HL-60 (cell line): ENCODE measurements around the gene CDC5L.

Source experiments
- DNase-seq, 2 experiments: peaks; one replicate each; pipeline ENCODE4 v3.0.0-alpha.2; 2010 to 2020; ENCODE audit warnings: low read depth in 1 of 2, low spot score in 1 of 2
- H3K27ac ChIP-seq: fragments of 250-450 bp; sonication (Bioruptor Pico); replicated peaks from 2 replicates; pipeline ENCODE4 v1.5.1; 2020; ENCODE audit warnings: mild to moderate bottlenecking, moderate library complexity
- H3K27me3 ChIP-seq: fragments of 250-450 bp; sonication (Bioruptor Pico); 2 replicates; pipeline ENCODE4 v1.5.1; 2021; ENCODE audit warnings: mild to moderate bottlenecking, moderate library complexity; ENCODE audit not compliant: insufficient read depth, poor library complexity, severe bottlenecking
- H3K4me3 ChIP-seq: replicated peaks from 2 replicates; pipeline ENCODE4 v1.5.1; 2011; ENCODE audit warnings: mild to moderate bottlenecking, control low read depth, low read length; ENCODE audit not compliant: insufficient read depth
- GABPA ChIP-seq: IDR thresholded peaks from 2 replicates; pipeline ENCODE4 v1.6.1; 2012; ENCODE audit warnings: low read depth
- POLR2AphosphoS5 ChIP-seq: IDR thresholded peaks from 2 replicates; pipeline ENCODE4 v1.6.1; 2012; ENCODE audit warnings: low read depth
- SPI1 ChIP-seq: IDR thresholded peaks from 2 replicates; pipeline ENCODE4 v1.6.1; 2012; ENCODE audit warnings: low read depth, mild to moderate bottlenecking, borderline replicate concordance
- TF ChIP-seq, protein P1 (sequence below): IDR thresholded peaks from 2 replicates; pipeline ENCODE4 v1.6.1; 2012; ENCODE audit warnings: low read depth; ENCODE audit not compliant: insufficient replicate concordance
- TF ChIP-seq, protein P2 (sequence below): IDR thresholded peaks from one replicate; pipeline ENCODE4 v1.5.1; 2011; ENCODE audit warnings: low read length, control low read depth, inconsistent platforms; ENCODE audit not compliant: insufficient read depth

CDC5L gene

DNA sequence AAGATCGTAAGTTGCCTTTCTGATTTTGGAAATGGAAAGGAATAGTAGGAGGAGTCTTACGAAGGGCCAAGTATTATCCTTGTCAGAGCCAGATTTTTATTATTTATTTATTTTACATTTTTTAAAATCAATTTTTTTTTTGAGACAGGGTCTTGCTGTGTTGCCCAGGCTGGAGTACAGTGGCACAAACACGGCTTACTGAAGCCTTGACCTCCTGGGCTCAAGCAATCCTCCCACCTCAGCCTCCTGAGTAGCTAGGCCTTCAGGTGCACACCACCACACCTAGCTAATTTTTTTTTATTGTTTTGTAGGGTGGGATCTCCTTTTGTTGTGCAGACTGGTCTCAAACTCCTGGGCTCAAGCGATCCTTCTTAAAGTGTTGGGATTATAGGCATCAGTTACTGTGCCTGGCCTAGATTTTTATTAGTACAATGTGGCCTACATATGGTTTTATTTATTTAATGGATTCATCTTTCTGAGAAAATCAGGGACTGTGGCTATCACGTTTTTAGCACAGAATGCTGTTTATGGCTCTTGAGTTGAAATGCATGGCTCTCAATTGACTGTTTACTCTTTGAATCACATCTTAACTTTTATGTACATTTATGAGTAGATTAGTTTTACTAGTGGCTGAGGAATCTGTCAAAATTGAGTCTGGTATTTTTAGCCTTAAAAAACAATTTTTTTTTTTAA lies 16.7 kb downstream of the CDC5L start:
- no peaks in the 10 kb centered on the region for H3K27me3 ChIP-seq

DNA sequence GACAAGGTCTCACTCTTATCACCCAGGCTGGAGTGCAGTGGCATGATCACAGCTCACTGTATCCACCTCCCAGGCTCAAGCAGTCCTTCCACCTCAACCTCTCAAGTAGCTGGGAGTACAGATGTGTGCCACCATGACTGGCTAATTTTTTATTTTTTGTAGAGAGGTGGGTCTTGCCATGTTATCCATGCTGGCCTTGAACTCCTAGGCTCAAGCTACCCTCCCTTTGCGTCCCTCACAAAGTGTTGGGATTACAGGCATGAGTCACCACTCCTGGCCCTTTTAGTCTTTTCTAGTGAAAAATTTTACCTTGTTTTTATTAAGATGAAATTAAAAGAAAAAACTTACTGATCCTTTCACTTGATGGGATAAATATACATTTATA lies 17.2 kb downstream of the CDC5L start:
- TF ChIP-seq, protein P1, sequence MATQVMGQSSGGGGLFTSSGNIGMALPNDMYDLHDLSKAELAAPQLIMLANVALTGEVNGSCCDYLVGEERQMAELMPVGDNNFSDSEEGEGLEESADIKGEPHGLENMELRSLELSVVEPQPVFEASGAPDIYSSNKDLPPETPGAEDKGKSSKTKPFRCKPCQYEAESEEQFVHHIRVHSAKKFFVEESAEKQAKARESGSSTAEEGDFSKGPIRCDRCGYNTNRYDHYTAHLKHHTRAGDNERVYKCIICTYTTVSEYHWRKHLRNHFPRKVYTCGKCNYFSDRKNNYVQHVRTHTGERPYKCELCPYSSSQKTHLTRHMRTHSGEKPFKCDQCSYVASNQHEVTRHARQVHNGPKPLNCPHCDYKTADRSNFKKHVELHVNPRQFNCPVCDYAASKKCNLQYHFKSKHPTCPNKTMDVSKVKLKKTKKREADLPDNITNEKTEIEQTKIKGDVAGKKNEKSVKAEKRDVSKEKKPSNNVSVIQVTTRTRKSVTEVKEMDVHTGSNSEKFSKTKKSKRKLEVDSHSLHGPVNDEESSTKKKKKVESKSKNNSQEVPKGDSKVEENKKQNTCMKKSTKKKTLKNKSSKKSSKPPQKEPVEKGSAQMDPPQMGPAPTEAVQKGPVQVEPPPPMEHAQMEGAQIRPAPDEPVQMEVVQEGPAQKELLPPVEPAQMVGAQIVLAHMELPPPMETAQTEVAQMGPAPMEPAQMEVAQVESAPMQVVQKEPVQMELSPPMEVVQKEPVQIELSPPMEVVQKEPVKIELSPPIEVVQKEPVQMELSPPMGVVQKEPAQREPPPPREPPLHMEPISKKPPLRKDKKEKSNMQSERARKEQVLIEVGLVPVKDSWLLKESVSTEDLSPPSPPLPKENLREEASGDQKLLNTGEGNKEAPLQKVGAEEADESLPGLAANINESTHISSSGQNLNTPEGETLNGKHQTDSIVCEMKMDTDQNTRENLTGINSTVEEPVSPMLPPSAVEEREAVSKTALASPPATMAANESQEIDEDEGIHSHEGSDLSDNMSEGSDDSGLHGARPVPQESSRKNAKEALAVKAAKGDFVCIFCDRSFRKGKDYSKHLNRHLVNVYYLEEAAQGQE = no peak
- no peak for TF ChIP-seq SPI1
- TF ChIP-seq, protein P2, sequence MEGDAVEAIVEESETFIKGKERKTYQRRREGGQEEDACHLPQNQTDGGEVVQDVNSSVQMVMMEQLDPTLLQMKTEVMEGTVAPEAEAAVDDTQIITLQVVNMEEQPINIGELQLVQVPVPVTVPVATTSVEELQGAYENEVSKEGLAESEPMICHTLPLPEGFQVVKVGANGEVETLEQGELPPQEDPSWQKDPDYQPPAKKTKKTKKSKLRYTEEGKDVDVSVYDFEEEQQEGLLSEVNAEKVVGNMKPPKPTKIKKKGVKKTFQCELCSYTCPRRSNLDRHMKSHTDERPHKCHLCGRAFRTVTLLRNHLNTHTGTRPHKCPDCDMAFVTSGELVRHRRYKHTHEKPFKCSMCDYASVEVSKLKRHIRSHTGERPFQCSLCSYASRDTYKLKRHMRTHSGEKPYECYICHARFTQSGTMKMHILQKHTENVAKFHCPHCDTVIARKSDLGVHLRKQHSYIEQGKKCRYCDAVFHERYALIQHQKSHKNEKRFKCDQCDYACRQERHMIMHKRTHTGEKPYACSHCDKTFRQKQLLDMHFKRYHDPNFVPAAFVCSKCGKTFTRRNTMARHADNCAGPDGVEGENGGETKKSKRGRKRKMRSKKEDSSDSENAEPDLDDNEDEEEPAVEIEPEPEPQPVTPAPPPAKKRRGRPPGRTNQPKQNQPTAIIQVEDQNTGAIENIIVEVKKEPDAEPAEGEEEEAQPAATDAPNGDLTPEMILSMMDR = no peak
- Histone ChIP-seq H3K27me3 (no peaks in the 10 kb centered on the region), H3K4me3 (no peak overlapping the region), H3K27ac (no peak overlapping the region)
- DNase-seq = no peak

More for the DNA sequence above, 16.7 kb downstream of the CDC5L start:
- DNase-seq = no peak
- Histone ChIP-seq H3K27ac (no peak overlapping the region), H3K4me3 (no peak overlapping the region)
- TF ChIP-seq, protein P1 = no peak
- TF ChIP-seq, protein P2 = no peak
- TF ChIP-seq POLR2AphosphoS5 (no peak), SPI1 (no peak), GABPA (no peak)

DNA sequence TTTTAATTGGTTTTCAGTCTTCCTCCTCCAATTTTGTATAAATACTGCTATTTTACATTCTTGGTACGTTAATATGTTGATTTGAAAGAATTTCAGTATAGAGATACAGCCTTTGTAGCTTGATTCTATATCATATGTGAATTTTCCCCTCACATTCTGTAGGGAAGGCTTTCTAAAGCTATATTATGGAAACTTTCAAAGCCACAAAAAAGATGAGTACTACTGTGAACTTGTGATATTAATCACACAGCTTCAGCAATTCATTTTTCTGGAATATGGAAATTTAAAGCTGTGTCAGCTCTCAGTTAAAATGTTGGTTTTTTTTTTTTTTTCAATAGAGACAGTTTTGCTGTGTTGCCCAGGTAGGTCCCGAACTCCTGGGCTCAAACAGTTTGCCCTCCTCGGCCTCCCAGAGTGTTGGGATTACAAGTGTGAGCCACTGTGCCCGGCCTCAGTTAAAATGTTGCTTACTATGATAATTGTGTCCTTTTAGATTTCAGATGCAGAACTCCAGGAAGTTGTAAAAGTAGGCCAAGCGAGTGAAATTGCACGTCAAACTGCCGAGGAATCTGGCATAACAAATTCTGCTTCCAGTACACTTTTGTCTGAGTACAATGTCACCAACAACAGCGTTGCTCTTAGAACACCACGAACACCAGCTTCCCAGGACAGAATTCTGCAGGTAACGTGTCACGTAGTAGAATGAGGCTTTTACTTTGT lies 20.6 kb downstream of the CDC5L start:
- Histone ChIP-seq H3K27ac (no peak overlapping the region), H3K27me3 (no peaks in the 10 kb centered on the region), H3K4me3 (no peak overlapping the region)
- TF ChIP-seq, protein P2 = no peak
- TF ChIP-seq SPI1 (no peak), POLR2AphosphoS5 (no peak), GABPA (no peak)
- TF ChIP-seq, protein P1 = no peak
- no peak for DNase-seq
